GM12878 (cell line): Measurements from ENCODE around the gene CTRL. TPM values are rescaled to one million over a fixed set of nuclear protein-coding genes. Genes with fewer than 3 reads are reported as not detected.

ENCODE experiments used
- ATAC-seq: fragments of 200-7000 bp; cut with Tn5 transposase; 3 replicates; pipeline ENCODE4 v1.9.1; 2020; ENCODE audit warnings: mild to moderate bottlenecking, moderate library complexity
- BruUV-seq: library from RNA; stranded (reverse); fragments of 400-500 nt; replicated peaks from 2 replicates; lab custom pipeline; 2021; lab: Mats Ljungman, UMichigan
- CTCF ChIA-PET: fragments of 300-600 bp; sonication (Branson Sonifier 250); formaldehyde crosslinking; extraction: SDS; loops from one replicate; lab custom pipeline; 2021; ENCODE audit warnings: inconsistent platforms; lab: Yijun Ruan, JAX
- POLR2A ChIA-PET: fragments of 350-600 bp; formaldehyde crosslinking; extraction: SDS; loops from one replicate; lab custom pipeline; 2021; ENCODE audit warnings: inconsistent platforms; lab: Charles Lee
- RAD21 ChIA-PET: fragments of 300-600 bp; sonication (Branson Sonifier 250); formaldehyde crosslinking; loops from one replicate; lab custom pipeline; 2023; ENCODE audit warnings: antibody characterized with exemption; ENCODE audit not compliant: unreplicated experiment; lab: Charles Lee
- SMC1A ChIA-PET: fragments of 300-600 bp; sonication (Branson Sonifier 250); formaldehyde crosslinking; loops from one replicate; lab custom pipeline; 2023; ENCODE audit not compliant: unreplicated experiment, uncharacterized antibody; lab: Charles Lee
- DNase-seq: peaks from one replicate; pipeline ENCODE4 v3.0.0-alpha.2; 2011; ENCODE audit warnings: low read depth, low spot score
- FAIRE-seq: peaks from 3 replicates; lab custom pipeline; 2011; peaks lifted over from hg19 to GRCh38; lab: Jason Lieb, UNC
- H2AFZ ChIP-seq: 2 replicates; pipeline ENCODE4 v1.6.0; 2011; ENCODE audit warnings: low read depth, low read length, control low read depth; ENCODE audit not compliant: control insufficient read depth
- H3K27ac ChIP-seq: 2 replicates; pipeline ENCODE4 v1.5.1; 2011; ENCODE audit warnings: control low read depth; ENCODE audit not compliant: control insufficient read depth, insufficient read depth
- H3K27me3 ChIP-seq, 2 experiments: replicated peaks in 1 of 2; 2 replicates each; pipeline versions ENCODE4 v1.6.0 to v1.6.1; 2011; ENCODE audit warnings: low read length in 1 of 2; ENCODE audit not compliant: control insufficient read depth in 2 of 2, insufficient read depth in 2 of 2
- H3K36me3 ChIP-seq, 2 experiments: 2 replicates each; pipeline ENCODE4 v1.5.1; 2011; ENCODE audit warnings: low read length in 1 of 2; ENCODE audit not compliant: control insufficient read depth in 2 of 2, insufficient read depth in 2 of 2
- H3K4me1 ChIP-seq: 2 replicates; pipeline ENCODE4 v1.6.1; 2011; ENCODE audit warnings: mild to moderate bottlenecking, low read length, moderate library complexity, mixed read lengths; ENCODE audit not compliant: control insufficient read depth, insufficient read depth
- H3K4me2 ChIP-seq: 2 replicates; pipeline ENCODE4 v1.6.0; 2011; ENCODE audit warnings: control low read depth; ENCODE audit not compliant: control insufficient read depth, insufficient read depth
- H3K4me3 ChIP-seq: fragments of 200-600 bp; sonication (generic); 2 replicates; pipeline ENCODE4 v1.5.1; 2016
- H3K79me2 ChIP-seq: 2 replicates; pipeline ENCODE4 v1.6.0; 2011; ENCODE audit warnings: low read length; ENCODE audit not compliant: control insufficient read depth, insufficient read depth
- H3K9ac ChIP-seq: 2 replicates; pipeline ENCODE4 v1.8.0; 2011; ENCODE audit warnings: low read length, control low read depth, mixed read lengths; ENCODE audit not compliant: control insufficient read depth, insufficient read depth
- H3K9me3 ChIP-seq: replicated peaks from 3 replicates; pipeline ENCODE4 v1.5.1; 2011; ENCODE audit warnings: mild to moderate bottlenecking, low read length; ENCODE audit not compliant: control insufficient read depth, insufficient read depth
- H4K20me1 ChIP-seq: 2 replicates; pipeline ENCODE4 v1.6.0; 2011; ENCODE audit not compliant: control insufficient read depth, insufficient read depth
- SREBF1 ChIP-seq: IDR thresholded peaks from 2 replicates; pipeline ENCODE4 v1.6.1; 2012; ENCODE audit warnings: mild to moderate bottlenecking, low read length
- SUPT20H ChIP-seq: IDR thresholded peaks from 2 replicates; pipeline ENCODE4 v1.6.1; 2011; ENCODE audit warnings: low read depth, mild to moderate bottlenecking, low read length, moderate library complexity, borderline replicate concordance; ENCODE audit not compliant: control insufficient read depth
- WGBS: methylation state at CpG from one replicate; pipeline ENCODE4 v1.1.6; 2016; ENCODE audit warnings: low lambda C conversion rate; ENCODE audit not compliant: insufficient replicate concordance, insufficient coverage; ENCODE audit errors: missing lambda C conversion rate; 5-methylcytosine and 5-hydroxymethylcytosine counted together
- in situ Hi-C: fragments of 300-500 bp; cut with MboI; formaldehyde crosslinking; loops from 9 replicates; pipeline ENCODE4 v1.14.3; 2018; ENCODE audit warnings: mixed read lengths
- intact Hi-C: fragments of 100-400 bp; cut with micrococcal nuclease; formaldehyde crosslinking; loops from one replicate; pipeline ENCODE4 v1.14.2; 2022; ENCODE audit not compliant: unreplicated experiment
- polyA plus RNA-seq, 11 experiments: library from polyadenylated mRNA; depleted of rRNA in 4 of 11; unstranded in 6 of 11; stranded (reverse) in 5 of 11; fragments of >200 nt; fragmentation: Nextera tagmentation in 4 of 11; fragmentation: Illumina TruSeq in 1 of 11; extraction: Ambion mirVana in 4 of 11; extraction: Trizol in 1 of 11; gene quantifications; 1 replicate in 1 of 11; 2 replicates in 10 of 11; pipeline versions ENCODE4 v1.2.1 to v1.2.3, GENCODE V29; 2011 to 2016; ENCODE audit warnings: inconsistent platforms in 2 of 11, missing spikeins in 2 of 11, low read depth in 1 of 11
- total RNA-seq, 4 experiments: library from RNA; depleted of rRNA in 3 of 4; stranded (reverse); fragments of >200 nt in 3 of 4; fragmentation: Illumina TruSeq in 1 of 4; extraction: Trizol in 1 of 4; gene quantifications; 2 replicates each; pipeline versions ENCODE4 v1.2.1 to v1.2.3, GENCODE V29; 2013 to 2021
- TF ChIP-seq, protein P1 (sequence below): fragments of 150-350 bp; IDR thresholded peaks from 2 replicates; pipeline ENCODE4 v1.6.1; 2016; ENCODE audit warnings: low read depth, low read length

The CTRL gene
- total and polyA plus RNA-seq, 10 of the 15 experiments (the other 5 are each of a cell fraction or from before 2014, with no cell fraction given), result 1.1 to 4.9 (median 2.6) TPM

DNA sequence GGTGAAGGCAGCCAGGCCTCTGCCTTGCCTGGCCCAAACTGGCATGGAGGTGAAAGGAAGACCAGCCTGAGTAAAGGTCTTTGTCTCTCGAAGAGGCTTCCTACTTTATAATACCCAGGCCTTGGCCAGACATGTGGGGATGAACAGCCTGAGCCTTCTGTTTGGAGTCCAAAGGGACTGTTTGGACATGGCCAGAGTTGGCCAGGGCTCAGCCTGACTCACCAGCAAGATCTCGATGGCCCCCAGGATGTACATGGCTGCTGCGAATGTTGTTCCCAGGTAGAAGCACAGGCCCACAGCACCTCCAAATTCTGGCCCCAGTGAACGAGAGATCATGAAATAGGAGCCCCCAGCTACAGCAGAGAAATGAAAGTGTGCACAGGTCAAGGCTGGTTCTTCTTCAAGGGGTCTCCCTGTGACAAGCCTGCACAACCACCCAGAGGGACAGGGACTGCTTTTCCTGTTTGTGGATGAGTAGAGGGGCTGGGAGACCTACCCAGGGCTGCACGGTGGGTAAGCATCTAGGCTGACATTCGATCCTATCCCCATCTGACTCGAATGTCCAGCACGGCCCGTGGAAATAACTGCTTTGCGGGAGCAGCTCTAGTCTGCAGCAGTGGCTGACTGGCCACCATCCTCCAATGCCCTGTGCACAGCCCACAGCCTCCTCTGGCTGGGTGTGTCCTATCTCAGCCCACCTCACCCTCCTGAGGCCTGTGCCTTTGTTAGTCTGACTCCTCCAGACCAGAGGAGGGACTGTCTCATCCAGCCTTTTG is 22.9 kb upstream of the CTRL start (continued):
- TF ChIP-seq, protein P1, sequence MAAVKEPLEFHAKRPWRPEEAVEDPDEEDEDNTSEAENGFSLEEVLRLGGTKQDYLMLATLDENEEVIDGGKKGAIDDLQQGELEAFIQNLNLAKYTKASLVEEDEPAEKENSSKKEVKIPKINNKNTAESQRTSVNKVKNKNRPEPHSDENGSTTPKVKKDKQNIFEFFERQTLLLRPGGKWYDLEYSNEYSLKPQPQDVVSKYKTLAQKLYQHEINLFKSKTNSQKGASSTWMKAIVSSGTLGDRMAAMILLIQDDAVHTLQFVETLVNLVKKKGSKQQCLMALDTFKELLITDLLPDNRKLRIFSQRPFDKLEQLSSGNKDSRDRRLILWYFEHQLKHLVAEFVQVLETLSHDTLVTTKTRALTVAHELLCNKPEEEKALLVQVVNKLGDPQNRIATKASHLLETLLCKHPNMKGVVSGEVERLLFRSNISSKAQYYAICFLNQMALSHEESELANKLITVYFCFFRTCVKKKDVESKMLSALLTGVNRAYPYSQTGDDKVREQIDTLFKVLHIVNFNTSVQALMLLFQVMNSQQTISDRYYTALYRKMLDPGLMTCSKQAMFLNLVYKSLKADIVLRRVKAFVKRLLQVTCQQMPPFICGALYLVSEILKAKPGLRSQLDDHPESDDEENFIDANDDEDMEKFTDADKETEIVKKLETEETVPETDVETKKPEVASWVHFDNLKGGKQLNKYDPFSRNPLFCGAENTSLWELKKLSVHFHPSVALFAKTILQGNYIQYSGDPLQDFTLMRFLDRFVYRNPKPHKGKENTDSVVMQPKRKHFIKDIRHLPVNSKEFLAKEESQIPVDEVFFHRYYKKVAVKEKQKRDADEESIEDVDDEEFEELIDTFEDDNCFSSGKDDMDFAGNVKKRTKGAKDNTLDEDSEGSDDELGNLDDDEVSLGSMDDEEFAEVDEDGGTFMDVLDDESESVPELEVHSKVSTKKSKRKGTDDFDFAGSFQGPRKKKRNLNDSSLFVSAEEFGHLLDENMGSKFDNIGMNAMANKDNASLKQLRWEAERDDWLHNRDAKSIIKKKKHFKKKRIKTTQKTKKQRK, result no peak

DNA sequence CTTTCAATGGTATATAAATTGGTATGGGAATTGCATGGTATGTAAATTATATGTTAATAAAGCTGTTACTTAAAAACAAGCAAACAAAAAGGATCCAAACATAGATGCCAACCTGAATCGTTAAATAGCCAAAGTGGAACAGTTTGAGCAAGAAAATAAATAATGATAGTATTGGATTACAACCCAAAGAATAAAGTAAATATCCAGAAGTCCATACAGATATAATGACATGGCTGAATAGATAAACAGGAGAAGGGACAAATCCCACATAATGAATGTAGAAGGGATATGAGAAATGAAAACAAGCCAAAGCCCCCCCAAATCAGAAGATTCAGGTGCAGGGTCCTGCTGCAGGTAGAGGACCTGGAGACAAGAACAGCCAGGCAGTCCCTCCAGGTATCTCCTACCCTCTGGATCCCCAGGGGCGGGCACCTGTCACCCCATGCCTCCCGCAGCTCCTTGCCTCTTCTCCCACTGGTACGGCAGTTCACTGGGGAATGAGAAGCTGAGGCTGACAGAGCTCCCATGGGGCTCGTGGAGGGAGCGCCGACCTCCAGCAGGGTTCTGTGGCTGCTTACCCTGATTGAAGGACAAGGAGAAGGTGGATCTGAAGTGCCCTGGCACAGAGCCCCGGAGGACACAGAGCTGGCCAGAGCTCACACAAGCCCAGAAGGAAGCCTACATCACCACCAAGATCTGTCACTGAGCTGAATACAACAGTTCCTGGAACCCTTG is 22.1 kb upstream of the CTRL start:
- Histone ChIP-seq H3K9me3 (no peaks in the 10 kb centered on the region), H4K20me1 (no peaks in the 10 kb centered on the region), H3K4me1 (peaks cover 3% of the 10 kb centered on the region; the same call in 1 of the 2 replicates), H3K4me3 (no peak overlapping the region), H3K79me2 (no peaks in the 10 kb centered on the region), H3K4me2 (no peak overlapping the region), H2AFZ (no peak overlapping the region), H3K36me3 (peaks cover 0 to 3% of the 10 kb centered on the region in 2 experiments; a peak in 3 of 4 replicates), H3K27me3 (no peaks in the 10 kb centered on the region), H3K27ac (no peak overlapping the region), H3K9ac (no peak overlapping the region)
- ChIA-PET RAD21 (no interaction called here), CTCF (interaction anchor here (0.9 to 1.1 kb wide), 2 partner anchors 12 to 137 kb away, joined by 5 to 7 read pairs; no protein-coding TSS in a partner anchor), POLR2A (interaction anchor here (1.0 kb wide), 1 partner anchor 12 kb away, joined by 3 read pairs; no protein-coding TSS in a partner anchor), SMC1A (interaction anchor here (0.9 kb wide), 1 partner anchor 12 kb away, joined by 3 read pairs; no protein-coding TSS in a partner anchor)
- DNase-seq (no peak), FAIRE-seq (no peak), ATAC-seq (no peak)
- in situ Hi-C loops, result no loop called here
- intact Hi-C loops, result no loop called here
- TF ChIP-seq SUPT20H, result no peak
- TF ChIP-seq SREBF1, result no peak
- no TSS peak for BruUV-seq
- 94% methylated on average over 8 of the region's 8 CpGs for WGBS
